Measurements from ENCODE around the gene NUP98. TPM values are rescaled to one million over a fixed set of nuclear protein-coding genes. Genes with fewer than 3 reads are reported as not detected.

Gene NUP98
- total and polyA plus RNA-seq, 9 donors = 38.5 to 126 (median 77.6) TPM

DNA sequence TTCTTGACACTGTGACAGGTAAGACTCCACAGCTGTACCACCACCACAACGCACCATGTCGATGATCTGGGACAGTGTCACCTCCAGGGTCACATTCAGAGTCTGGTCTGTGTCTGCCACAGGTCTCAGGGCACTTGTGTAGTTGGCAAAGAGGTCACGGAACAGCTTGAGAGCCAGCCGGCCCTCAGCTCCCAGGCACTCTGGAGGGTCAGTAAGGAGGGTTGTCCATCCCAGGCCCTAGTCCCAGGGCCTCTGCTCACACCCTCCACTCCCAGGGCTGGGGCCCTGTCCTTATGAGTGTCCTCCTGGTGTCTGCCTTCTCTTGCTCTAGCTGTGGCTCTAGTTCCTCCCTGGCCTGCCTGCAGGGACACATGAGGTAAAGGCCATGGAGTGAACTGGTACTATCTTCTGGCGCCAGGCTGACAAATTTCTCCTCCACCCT lies 127.6 kb downstream of the NUP98 start:
- TF ChIP-seq EP300 (IDR thresholded peaks at IDR 0.05) (no peak), POLR2A (IDR thresholded peaks at IDR 0.05) (no peak), CTCF (IDR thresholded peaks at IDR 0.05) (no peak)
- H3K27me3 ChIP-seq = no peaks in the 10 kb centered on the region
- H3K4me1 ChIP-seq (ENCODE audit: insufficient read depth) = no peaks in the 10 kb centered on the region
- 90 to 94% (median 93%) methylated on average over 5 of the region's 5 CpGs for WGBS, 3 donors
- DNase-seq = no peak
- no peak overlapping the region for H3K27ac ChIP-seq
- intact Hi-C loops (cut with DNase I) = no loop called here
- no peaks in the 10 kb centered on the region for H3K36me3 ChIP-seq
- H3K4me3 ChIP-seq = no peak overlapping the region
- no peaks in the 10 kb centered on the region for H3K9me3 ChIP-seq

GRCh38 chr11:3669128-3669527 lies 128.2 kb downstream of the NUP98 start:
- Histone ChIP-seq H3K4me1 (ENCODE audit: insufficient read depth) (no peaks in the 10 kb centered on the region), H3K27ac (no peak overlapping the region), H3K4me3 (no peak overlapping the region), H3K9me3 (no peaks in the 10 kb centered on the region), H3K36me3 (no peaks in the 10 kb centered on the region), H3K27me3 (no peaks in the 10 kb centered on the region)
- no peak for TF ChIP-seq CTCF (IDR thresholded peaks at IDR 0.05)
- no peak for TF ChIP-seq EP300 (IDR thresholded peaks at IDR 0.05)
- no peak for TF ChIP-seq POLR2A (IDR thresholded peaks at IDR 0.05)
- 92 to 95% (median 94%) methylated on average over 7 of the region's 7 CpGs for WGBS, 3 donors
- no peak for DNase-seq
- intact Hi-C loops (cut with DNase I) = no loop called here

DNA sequence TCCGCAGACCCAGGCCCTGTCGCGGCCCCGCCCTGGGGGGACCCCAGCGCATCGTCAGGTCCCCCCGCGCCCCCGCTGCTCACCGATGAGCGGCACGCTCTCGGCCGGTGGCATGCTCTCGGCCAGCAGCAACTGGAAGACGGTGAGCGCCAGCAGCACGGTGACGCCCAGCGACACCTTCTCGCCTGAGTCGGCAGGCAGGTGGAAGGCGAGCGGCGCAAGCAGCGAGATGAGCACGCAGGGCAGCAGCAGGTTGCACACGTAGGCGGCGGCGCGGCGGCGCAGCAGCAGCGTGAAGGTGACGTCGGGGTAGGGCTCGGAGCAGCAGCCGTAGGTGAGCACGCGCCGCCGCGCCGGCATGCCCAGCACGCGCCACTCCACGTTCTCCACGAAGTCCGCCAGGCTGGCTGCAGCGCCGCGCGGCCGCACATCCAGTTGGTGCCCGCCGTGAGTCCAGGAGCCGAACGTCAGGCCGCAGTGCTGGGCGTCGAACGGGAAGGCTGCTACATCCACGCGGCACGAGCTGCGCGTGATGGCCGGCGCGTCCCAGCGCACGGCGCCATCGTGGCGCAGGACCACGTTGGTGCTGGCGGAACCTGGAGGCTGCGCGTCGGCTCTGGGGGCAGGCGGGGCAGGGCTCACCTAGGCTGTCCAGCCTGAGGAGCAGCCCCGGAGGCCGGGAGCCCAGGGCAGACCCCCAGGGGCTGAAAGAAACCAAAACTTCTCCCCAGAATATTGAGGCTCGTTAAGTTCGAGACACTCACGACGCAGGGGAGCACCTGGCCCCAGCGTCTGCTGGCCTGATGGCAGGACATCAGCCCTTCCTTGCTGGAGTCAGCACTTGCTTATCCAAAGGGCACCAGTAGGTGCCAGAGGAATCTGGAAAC lies 130.0 kb downstream of the NUP98 start:
- DNase-seq = no peak
- no peak overlapping the region for H3K27ac ChIP-seq
- no peaks in the 10 kb centered on the region for H3K27me3 ChIP-seq
- H3K4me3 ChIP-seq = no peak overlapping the region
- TF ChIP-seq CTCF (IDR thresholded peaks at IDR 0.05) (no peak), EP300 (IDR thresholded peaks at IDR 0.05) (no peak), POLR2A (IDR thresholded peaks at IDR 0.05) (no peak)
- intact Hi-C loops (cut with DNase I) = no loop called here
- H3K36me3 ChIP-seq = no peaks in the 10 kb centered on the region
- no peaks in the 10 kb centered on the region for H3K9me3 ChIP-seq
- WGBS, 3 donors = 97% methylated on average over 89 of the region's 89 CpGs
- H3K4me1 ChIP-seq (ENCODE audit: insufficient read depth) = no peaks in the 10 kb centered on the region

DNA sequence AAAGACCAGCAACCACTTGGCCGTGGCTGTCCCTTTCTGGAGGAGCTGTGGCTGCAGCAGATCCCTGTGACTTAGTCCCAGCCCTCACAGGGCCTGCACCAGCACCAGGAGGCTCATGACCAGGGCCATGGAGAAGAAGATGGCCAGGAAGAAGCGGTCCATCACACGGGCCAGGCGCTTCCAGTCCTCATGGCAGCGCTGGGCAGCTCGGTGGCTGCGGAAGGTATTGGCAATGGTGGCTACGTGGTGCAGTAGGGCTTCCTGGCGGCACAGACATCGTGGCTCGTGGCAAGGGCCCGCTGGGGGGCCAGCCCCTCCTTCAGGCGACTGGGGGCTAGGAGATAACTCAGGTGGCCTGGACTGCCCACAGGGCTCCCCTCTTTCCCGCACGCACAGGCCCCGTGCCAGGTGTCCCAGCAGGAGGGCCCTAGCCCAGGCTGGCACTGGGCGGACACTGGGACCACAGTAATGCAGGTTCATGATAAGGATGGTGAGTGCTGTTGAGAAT lies 131.3 kb downstream of the NUP98 start:
- no peak overlapping the region for H3K27ac ChIP-seq
- no peaks in the 10 kb centered on the region for H3K9me3 ChIP-seq
- no peaks in the 10 kb centered on the region for H3K36me3 ChIP-seq
- H3K4me3 ChIP-seq = no peak overlapping the region
- no peaks in the 10 kb centered on the region for H3K27me3 ChIP-seq
- no peaks in the 10 kb centered on the region for H3K4me1 ChIP-seq (ENCODE audit: insufficient read depth)
- WGBS, 3 donors = 92 to 96% (median 96%) methylated on average over 17 of the region's 17 CpGs
- DNase-seq = no peak
- intact Hi-C loops (cut with DNase I) = no loop called here
- TF ChIP-seq EP300 (IDR thresholded peaks at IDR 0.05) = no peak
- no peak for TF ChIP-seq POLR2A (IDR thresholded peaks at IDR 0.05)
- no peak for TF ChIP-seq CTCF (IDR thresholded peaks at IDR 0.05)

Measured in ovary (tissue), 9 donors.